ENCODE results near the gene ABI1. TPM values are rescaled to one million over a fixed set of nuclear protein-coding genes. Genes with fewer than 3 reads are reported as not detected.

Gene ABI1
- total RNA-seq, 1 donor: 57.9 TPM

DNA sequence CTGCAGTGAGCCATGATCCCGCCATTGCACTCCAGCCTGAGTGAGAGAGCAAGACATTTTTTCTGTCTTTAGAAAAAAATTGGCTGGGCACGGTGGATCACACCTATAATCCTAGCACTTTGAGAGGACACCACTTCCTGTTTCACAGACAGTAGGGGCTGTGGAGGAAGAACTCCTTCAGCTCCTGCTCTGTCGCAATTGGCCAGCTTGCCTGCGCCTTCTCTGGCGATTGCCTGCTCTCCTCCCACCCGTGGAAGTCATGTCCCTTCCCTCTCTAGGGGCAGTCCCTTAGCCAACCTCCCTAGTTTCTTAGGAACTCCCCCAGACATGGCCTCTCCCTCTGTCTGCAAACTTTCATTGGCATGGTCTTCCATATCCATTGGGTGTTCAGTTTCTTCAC, 154.6 kb downstream of the ABI1 start:
- H3K4me3 ChIP-seq (ENCODE audit: low read depth, low read length): no peak overlapping the region
- TF ChIP-seq, protein P1, sequence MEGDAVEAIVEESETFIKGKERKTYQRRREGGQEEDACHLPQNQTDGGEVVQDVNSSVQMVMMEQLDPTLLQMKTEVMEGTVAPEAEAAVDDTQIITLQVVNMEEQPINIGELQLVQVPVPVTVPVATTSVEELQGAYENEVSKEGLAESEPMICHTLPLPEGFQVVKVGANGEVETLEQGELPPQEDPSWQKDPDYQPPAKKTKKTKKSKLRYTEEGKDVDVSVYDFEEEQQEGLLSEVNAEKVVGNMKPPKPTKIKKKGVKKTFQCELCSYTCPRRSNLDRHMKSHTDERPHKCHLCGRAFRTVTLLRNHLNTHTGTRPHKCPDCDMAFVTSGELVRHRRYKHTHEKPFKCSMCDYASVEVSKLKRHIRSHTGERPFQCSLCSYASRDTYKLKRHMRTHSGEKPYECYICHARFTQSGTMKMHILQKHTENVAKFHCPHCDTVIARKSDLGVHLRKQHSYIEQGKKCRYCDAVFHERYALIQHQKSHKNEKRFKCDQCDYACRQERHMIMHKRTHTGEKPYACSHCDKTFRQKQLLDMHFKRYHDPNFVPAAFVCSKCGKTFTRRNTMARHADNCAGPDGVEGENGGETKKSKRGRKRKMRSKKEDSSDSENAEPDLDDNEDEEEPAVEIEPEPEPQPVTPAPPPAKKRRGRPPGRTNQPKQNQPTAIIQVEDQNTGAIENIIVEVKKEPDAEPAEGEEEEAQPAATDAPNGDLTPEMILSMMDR (IDR thresholded peaks at IDR 0.05; ENCODE audit: insufficient read depth, low read depth, low read length): no peak
- DNase-seq (ENCODE audit: low read depth): no peak

DNA sequence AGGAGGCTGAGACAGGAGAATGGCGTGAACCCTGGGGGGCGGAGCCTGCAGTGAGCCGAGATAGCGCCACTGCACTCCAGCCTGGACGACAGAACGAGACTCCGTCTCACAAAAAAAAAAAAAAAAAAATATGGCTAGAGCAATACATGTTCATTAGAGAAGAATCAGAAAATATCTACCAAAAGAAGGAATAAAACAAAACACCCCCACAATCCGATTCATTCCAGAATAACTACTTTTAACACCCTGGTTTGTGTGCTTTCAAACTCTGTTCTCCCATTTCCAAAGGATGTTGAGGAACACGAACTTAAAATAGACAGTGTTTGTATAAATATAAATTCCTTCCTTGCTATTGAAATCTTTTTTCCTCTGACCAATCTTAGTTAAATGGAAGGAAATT, 156.8 kb downstream of the ABI1 start:
- TF ChIP-seq, protein P1 (IDR thresholded peaks at IDR 0.05; ENCODE audit: insufficient read depth, low read depth, low read length): no peak
- DNase-seq (ENCODE audit: low read depth): no peak
- H3K4me3 ChIP-seq (ENCODE audit: low read depth, low read length): no peak overlapping the region

DNA sequence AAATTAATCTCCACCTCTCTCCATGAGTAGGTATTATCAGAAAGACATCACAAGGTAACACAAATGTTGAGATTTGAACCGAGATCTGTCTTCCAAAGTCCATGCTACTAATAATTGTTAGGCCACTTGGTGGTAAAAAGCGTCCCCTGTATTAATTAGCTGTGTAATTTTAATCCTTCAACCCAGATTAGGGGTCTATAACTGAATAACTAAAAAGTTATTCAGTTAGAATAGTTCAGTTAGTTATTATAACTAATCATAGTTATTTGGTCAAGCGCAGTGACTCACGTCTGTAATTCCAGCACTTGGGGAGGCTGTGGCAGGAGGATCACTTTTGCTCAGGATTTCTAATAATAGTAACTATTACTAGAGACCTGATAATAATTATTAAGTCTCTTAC, 157.7 kb downstream of the ABI1 start:
- TF ChIP-seq, protein P1 (IDR thresholded peaks at IDR 0.05; ENCODE audit: insufficient read depth, low read depth, low read length): no peak
- no peak for DNase-seq (ENCODE audit: low read depth)
- no peak overlapping the region for H3K4me3 ChIP-seq (ENCODE audit: low read depth, low read length)

DNA sequence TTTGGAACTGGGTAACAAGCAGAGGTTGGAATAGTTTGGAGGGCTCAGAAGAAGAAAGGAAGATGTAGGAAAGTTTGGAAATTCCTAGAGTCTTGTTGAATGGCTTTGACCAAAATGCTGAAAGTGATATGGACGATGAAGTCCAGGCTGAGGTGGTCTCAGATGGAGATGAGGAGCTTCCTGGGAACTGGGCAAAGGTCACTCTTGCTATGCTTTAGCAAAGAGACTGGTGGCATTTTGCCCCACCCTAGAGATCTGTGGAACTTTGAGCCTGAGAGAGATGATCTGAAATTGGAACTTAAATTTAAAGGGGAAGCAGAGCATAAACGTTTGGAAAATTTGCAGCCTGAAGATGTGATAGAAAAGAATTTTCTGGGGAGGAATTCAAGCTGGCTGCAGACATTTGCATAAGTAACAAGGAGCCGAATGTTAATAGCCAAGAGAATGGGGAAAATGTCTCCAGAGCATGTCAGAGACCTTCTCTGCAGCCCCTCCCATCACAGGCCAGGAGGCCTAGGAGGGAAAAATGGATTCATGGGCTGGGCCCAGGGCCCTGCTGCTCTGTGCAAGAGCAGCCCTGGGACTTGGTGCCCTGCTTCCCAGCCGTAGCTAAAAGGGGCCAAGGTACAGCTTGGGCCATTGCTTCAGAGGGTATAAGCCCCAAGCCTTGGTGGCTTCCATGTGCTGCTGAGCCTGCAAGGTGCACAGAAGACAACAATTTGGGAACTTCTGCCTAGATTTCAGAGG, 159.7 kb downstream of the ABI1 start:
- TF ChIP-seq, protein P1 (IDR thresholded peaks at IDR 0.05; ENCODE audit: insufficient read depth, low read depth, low read length): no peak
- no peak overlapping the region for H3K4me3 ChIP-seq (ENCODE audit: low read depth, low read length)
- no peak for DNase-seq (ENCODE audit: low read depth)

DNA sequence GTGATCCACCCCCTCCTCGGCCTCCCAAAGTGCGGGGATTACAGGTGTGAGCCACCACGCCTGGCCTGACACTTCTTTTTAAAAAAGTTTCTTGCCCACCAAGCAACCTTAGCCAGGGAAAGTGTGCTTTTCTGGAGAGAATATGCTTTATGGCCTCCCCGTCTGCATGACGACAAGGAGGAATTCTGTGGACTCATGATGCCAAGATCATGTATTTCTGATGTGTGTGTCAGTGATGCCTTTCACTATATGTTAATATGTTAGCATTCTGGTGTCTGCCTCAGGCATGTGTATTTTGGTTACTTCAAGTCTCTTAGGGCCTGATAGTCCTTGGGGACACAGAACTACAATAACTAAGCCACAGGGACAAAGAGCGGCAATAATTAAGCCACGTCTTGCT, 161.1 kb downstream of the ABI1 start:
- no peak overlapping the region for H3K4me3 ChIP-seq (ENCODE audit: low read depth, low read length)
- DNase-seq (ENCODE audit: low read depth): no peak
- TF ChIP-seq, protein P1 (IDR thresholded peaks at IDR 0.05; ENCODE audit: insufficient read depth, low read depth, low read length): no peak

DNA sequence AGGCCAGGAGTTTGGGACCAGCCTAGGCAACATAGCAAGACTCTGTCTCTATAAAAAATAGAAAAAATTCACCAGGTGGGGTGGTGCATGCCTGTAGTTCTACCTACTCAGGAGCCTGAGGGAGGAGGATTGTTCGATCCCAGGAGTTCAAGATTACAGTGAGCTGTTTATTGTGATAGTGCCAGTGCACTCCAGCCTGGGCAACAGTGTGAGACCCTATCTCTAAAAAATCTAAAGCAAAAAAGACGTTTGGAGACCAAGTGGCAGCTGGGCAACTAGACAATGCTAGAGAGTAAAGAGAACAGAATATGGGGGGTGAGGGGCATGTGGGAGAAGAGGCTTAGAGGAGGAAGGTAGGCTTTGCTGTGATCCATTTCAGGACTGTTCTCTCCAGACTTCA, 161.8 kb downstream of the ABI1 start:
- H3K4me3 ChIP-seq (ENCODE audit: low read depth, low read length): no peak overlapping the region
- TF ChIP-seq, protein P1 (IDR thresholded peaks at IDR 0.05; ENCODE audit: insufficient read depth, low read depth, low read length): no peak
- DNase-seq (ENCODE audit: low read depth): no peak
